GM18499 (cell line): ENCODE results near the gene PLEKHM2.

Source experiments
- ATAC-seq: cut with Tn5 transposase; IDR thresholded peaks from one replicate; pipeline ENCODE4 v1.9.1; 2021; ENCODE audit warnings: moderate number of reproducible peaks; ENCODE audit not compliant: insufficient read depth, unreplicated experiment

PLEKHM2 gene

DNA sequence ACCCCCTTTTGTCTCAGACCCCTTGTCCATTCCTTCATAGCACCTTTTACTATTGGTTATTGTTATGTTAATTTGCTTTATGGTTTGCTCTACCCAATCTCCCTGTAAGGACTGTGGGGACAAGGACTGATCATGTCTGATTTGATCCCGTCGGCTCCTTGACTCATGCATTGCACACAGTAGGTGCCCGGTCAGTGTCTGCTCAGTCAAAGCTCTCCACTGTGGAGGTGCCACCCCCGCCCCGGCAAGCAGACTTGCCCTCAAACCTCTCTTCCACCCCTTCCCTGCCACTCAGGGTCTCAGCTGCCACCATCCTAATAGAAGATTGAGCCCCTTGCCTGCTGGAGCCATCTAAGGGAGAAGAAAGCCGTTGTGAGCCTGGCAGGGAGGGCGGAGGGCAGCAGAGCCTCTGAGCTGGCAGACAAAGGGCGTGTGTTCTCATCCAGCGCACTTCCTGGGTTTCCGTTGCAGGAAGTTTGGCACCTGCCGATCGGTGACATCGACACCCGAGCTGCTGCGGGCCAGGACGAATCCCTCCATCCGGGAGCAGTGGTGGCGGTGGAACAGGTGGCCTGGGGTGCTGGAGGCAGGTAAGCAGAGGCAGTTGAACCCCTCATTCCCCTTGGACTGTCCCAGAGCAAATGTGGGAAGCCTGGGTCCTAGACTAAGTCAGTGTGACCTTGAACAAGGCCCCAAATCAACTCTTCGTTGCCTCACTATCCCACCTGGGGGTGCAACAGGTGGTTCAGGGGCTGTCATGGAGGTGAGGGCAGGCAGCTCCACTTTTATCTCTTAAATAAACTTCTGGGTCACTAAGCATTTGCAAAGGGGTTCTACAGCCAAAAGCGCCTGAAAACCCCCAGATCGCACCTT lies 72.3 kb downstream of the PLEKHM2 start:
- no peak for ATAC-seq

DNA sequence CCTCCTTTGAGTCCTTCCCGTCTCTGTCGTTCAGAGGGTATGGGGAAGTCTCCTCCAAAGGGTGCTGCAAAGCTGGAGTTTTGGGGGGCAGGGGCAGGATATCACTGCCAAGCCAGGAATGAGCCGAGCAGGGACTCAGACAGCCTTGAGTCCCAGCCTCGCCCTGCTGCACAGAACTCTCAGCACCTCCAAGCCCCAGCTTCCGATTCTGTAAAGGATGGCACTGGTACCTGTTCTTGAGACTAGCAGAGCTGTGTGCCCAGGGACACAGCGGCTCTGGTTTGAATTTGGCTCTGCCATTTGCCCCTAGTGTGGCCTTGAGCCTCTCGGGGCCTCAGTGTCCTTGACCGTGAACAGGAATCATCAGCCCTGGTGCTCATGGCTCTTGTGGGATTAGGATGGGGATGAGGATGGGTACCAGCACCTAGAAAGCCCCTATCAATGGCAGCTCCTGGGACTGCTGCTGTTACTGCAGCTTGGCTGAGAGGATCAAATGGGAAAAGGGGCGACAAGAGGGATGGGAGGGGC lies 73.0 kb downstream of the PLEKHM2 start:
- ATAC-seq = no peak

- ATAC-seq = no peak
These were observed 73.6 kb downstream of the PLEKHM2 start for GRCh38 chr1:15757575-15758342.

GRCh38 chr1:15758343-15758931 lies 74.3 kb downstream of the PLEKHM2 start, which contains the start of gene FBLIM1:
Gene FBLIM1 (plus strand): TSS chr1:15758795. CDS start chr1:15764984, 6,189 bp downstream.
- no peak for ATAC-seq

- ATAC-seq = no peak
These were observed 75.0 kb downstream of the PLEKHM2 start for GRCh38 chr1:15758953-15759661.

GRCh38 chr1:15760520-15761211 lies 76.5 kb downstream of the PLEKHM2 start:
- ATAC-seq = no peak

- no peak for ATAC-seq
These were observed 77.4 kb downstream of the PLEKHM2 start for GRCh38 chr1:15761366-15762128.

DNA sequence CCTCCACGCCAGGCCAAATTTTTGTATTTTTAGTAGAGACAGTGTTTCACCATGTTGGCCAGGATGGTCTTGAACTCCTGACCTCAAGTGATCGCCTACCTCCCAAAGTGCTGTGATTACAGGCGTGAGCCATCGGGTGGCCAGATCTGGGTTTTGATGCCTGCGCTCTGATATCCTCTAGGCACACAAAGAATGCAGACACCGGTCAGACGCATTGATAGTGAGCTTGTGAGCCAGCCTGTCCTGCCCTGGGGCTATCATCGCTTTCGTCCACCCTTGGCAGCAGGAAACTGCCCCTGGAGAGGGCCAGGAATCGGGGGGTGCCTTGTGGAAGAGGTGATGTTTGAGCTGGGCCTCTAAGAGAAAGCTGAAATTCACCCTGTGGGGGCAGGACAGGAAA lies 78.4 kb downstream of the PLEKHM2 start:
- no peak for ATAC-seq

DNA sequence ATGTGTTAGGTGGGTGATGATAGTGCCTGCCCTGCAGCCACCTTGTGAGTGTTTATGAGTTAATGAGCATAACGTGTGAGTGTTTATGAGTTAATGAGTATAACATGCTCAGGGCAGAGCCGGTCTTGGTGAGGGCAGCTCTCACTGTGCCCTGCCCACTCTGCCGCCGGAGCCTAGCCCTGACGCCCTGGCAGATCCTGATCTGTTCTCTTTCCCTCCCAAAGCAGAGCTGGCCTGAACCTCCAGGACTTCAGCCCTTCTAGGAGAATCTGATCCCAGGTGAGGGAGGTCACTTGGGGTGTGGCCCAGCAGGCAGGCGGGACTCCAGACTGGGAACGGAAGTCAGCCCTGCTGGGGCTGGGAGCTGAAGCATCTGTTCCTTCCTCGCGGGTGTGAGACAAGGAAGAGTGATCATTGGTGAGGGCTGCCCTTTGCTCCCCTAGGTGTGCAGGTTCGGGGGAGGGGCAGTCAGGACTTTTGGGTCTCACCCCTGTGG lies 80.2 kb downstream of the PLEKHM2 start:
- no peak for ATAC-seq

GRCh38 chr1:15764890-15765289 lies 80.8 kb downstream of the PLEKHM2 start:
- no peak for ATAC-seq

- ATAC-seq = no peak
These were observed 81.5 kb downstream of the PLEKHM2 start for GRCh38 chr1:15765495-15766194.

GRCh38 chr1:15767941-15768340 lies 83.8 kb downstream of the PLEKHM2 start:
- ATAC-seq = no peak

DNA sequence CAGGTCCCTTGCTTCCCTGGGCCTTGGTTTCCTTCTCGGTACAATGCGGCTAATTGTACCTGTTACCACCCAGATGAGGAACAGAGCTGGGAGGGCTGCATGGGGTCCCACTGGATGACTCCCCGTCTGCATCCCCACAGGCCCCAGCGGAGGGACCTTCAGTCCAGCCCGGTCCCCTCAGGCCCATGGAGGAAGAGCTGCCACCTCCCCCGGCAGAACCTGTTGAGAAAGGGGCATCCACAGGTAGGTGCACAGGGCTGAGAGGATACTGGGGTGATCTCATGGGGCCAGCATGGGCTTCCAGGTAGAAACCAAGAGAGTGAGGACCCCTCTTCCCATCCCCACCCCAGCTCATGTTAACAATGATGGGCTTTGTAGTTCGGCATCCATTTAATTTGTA lies 84.3 kb downstream of the PLEKHM2 start:
- no peak for ATAC-seq

DNA sequence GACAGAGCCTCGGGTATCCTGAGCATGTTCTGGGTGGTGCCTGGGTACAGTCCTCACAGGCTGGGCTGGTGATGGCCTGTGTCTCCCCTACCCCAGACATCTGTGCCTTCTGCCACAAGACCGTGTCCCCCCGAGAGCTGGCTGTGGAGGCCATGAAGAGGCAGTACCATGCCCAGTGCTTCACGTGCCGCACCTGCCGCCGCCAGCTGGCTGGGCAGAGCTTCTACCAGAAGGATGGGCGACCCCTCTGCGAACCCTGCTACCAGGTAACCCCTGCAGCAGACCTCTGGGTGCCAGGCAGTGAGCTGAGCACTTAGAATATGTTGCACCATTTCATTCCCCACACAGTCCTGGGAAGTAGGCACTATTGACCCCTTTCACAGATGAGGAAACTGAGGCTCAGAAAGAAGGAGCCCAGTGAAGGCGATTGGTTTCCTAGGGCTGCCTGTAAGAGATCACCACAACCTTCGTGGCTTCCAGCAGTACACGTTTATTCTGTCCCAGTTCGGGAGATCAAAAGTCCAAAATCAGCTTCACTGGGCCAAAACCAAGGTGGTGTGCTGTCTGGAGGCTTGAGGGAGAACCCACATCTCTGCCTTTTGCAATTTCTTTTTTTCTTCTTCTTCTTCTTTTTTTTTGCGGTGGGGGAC lies 86.3 kb downstream of the PLEKHM2 start:
- ATAC-seq = no peak

DNA sequence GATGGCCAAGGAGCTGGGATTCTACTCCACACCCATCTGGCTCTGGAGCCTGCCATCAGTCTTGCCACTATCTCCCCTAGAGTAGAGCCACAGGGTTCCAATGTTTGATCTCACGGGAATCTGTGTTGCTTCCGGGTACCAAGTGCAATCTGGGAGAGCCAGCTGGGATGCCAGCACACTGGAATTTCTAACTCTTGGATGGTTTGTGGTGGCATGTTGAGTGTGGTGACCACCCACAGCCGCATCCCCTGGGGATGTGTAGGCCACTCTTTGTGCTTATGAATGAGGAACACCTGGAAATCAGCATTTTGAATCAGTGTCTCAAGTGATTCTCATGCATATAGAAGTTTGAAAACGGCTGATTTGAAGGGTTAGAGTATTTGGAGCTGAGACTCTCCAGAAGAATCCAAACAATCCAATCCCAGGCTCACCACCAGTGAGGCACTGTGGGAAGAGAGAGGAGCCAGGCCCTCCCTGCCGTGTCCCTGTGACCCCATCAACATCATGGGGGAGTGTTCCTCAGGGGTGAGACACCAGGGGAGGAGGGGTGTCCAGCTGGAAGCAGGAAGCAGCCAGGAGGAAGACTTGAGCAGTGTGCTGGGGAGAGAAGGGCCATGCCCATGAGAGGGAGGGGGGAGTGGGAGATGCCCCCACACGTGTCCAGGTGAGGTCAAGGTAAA lies 87.9 kb downstream of the PLEKHM2 start:
- no peak for ATAC-seq

DNA sequence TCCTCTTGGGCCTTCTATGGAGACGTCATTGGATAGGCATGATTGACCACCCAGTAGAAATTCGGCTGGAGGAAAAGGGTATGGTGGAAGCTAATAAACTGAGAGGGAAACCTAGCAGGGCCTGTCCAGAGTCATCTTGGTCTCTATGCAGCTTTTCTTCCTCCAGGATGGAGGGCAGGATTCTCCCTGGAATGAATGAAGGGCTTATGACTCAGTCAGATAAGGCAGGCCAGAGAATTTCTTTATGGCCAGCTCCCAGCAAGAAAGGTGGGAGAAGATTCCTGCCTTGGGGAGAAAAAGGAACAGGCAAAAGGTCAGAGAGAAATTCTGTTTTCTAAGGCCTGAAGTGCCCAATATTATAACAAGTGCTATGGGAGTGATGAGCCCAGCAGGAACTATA lies 91.6 kb downstream of the PLEKHM2 start:
- ATAC-seq = no peak
